ENCODE data around the gene APOA5.
A peak's percentile ranks its signal among the peaks of the same experiment; 100 is the strongest.

DNA sequence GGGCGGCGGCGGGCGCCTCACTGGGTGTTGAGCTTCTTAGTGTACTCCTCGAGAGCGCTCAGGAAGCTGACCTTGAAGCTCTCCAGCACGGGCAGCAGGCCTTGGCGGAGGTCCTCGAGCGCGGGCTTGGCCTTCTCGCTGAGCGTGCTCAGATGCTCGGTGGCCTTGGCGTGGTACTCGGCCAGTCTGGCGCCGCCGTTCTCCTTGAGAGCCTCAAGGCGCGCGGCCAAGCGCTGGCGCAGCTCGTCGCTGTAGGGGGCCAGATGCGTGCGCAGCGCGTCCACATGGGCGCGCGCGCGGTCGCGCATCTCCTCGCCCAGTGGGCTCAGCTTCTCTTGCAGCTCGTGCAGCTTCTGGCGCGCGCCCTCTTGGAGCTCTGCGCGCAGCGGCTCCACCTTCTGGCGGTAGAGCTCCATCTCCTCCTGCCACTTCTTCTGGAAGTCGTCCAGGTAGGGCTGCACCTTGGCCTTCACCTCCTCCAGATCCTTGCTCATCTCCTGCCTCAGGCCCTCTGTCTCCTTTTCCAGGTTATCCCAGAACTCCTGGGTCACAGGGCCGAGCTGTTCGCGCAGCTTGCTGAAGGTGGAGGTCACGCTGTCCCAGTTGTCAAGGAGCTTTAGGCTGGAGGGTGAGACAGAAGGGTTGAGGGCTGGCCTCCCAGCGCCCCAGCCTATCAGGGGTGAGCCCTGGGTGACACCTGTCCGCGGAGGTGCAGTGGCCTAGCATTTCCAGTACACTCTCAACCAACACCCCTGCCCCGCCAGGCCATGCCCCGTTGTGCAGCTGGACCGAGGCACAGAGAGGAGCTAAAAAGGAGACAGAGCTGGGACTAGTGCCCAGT, 44.3 kb upstream of the APOA5 start:
- TF ChIP-seq, protein P1, sequence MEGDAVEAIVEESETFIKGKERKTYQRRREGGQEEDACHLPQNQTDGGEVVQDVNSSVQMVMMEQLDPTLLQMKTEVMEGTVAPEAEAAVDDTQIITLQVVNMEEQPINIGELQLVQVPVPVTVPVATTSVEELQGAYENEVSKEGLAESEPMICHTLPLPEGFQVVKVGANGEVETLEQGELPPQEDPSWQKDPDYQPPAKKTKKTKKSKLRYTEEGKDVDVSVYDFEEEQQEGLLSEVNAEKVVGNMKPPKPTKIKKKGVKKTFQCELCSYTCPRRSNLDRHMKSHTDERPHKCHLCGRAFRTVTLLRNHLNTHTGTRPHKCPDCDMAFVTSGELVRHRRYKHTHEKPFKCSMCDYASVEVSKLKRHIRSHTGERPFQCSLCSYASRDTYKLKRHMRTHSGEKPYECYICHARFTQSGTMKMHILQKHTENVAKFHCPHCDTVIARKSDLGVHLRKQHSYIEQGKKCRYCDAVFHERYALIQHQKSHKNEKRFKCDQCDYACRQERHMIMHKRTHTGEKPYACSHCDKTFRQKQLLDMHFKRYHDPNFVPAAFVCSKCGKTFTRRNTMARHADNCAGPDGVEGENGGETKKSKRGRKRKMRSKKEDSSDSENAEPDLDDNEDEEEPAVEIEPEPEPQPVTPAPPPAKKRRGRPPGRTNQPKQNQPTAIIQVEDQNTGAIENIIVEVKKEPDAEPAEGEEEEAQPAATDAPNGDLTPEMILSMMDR (IDR thresholded peaks at IDR 0.05): peak in 1 of 2 donors; percentile 60
- TF ChIP-seq POLR2A (IDR thresholded peaks at IDR 0.05): no peak
- TF ChIP-seq EP300 (IDR thresholded peaks at IDR 0.05): no peak

All from suprapubic skin (tissue), 3 donors.